Measurements from ENCODE around the gene SGO1. TPM values are rescaled to one million over a fixed set of nuclear protein-coding genes. Genes with fewer than 3 reads are reported as not detected.

SGO1 gene
- total and polyA plus RNA-seq, 2 donors: 0.15 to 6.9 TPM

Small RNA genes within 50 kb of the gene (small RNA-seq; reads per million reads assigned to genes)
- not detected for gene MIR3135A

Other genes with a start within 250 kb of the SGO1 start
- 104 TPM for gene RAB5A, start 239.1 kb downstream of the SGO1 start, total RNA-seq
- 35.9 TPM for gene RAB5A, start 239.1 kb downstream of the SGO1 start, polyA plus RNA-seq
- not detected for gene PP2D1, start 173.9 kb downstream of the SGO1 start, total RNA-seq
- not detected for gene PP2D1, start 173.9 kb downstream of the SGO1 start, polyA plus RNA-seq
- gene KAT2B, start 145.8 kb downstream of the SGO1 start, total RNA-seq: 38.2 TPM
- 14.6 TPM for gene KAT2B, start 145.8 kb downstream of the SGO1 start, polyA plus RNA-seq